Gastroesophageal sphincter (tissue), 3 donors: ENCODE data around the gene DUSP18.

ENCODE experiments used
- CTCF ChIP-seq, 4 experiments: fragments of 200-600 bp in 2 of 4; fragments of 450-650 bp in 2 of 4; sonication (generic) in 1 of 4; IDR thresholded peaks; one replicate each; pipeline ENCODE4 v1.5.1; 2017 to 2019; ENCODE audit warnings: antibody characterized with exemption in 4 of 4, mild to moderate bottlenecking in 2 of 4, moderate library complexity in 2 of 4
- POLR2A ChIP-seq, 2 donors: fragments of 450-650 bp; IDR thresholded peaks; one replicate each; pipeline ENCODE4 v1.6.1; 2017; ENCODE audit warnings: antibody characterized with exemption in 2 of 2, mild to moderate bottlenecking in 2 of 2, moderate library complexity in 1 of 2

DNA sequence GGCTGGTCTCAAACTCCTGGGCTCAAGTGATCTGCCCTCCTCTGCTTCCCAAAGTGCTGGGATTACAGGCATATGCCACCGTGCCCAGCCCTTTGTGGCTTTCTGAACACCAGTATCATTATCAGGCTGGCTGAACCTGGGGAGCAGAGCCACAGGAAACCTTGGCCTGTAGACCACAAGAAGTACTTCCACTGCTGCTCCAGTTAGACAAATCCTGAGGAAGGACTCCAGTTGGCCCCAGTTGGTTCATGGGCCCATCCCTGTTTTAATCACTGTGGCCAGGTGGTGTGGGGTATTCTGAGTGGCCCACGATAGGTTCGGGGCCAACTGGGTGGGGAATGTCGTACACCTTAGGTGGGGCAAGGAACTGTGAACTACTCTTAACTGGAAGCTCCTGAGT lies 5.5 kb upstream of the DUSP18 start:
- TF ChIP-seq CTCF (IDR thresholded peaks at IDR 0.05): no peak
- TF ChIP-seq POLR2A (IDR thresholded peaks at IDR 0.05): no peak
